ENCODE measurements around the gene MROH2A. TPM values are rescaled to one million over a fixed set of nuclear protein-coding genes. Genes with fewer than 3 reads are reported as not detected.

MROH2A gene
- total and polyA plus RNA-seq, 5 donors, result not detected

DNA sequence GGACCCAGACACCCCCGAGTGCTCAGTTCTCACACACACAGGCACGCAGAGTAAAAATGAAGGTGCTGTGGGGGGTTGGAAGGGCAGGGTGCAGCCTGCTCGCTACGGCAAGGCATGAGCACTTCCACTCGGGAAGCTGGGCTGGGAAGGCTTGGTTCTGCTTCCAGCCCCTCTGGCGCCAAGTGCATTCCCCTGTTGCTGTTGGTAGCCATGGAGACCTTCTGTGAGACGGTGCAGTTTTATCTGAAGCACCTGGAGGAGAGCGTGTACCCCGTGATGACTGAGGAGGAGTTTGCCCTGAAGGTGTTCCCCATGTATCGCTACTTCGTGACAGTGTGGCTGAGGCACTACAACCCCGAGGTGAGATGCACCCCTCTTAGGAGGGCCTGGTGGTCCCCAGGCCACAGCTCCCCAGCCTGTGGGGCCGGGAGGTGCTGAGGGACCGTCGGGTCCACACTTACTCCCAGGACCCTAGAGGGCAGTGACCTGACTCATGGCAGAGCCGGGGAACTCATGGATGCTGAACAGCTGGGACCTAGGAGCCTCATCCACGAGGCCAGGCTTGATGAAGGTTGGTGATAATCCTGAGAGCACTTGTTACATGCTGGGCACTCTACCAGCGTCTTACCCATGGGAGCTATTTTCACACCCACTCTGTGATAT, 15.5 kb downstream of the MROH2A start:
- intact Hi-C loops (cut with DNase I), result no loop called here
- DNase-seq (no peak), ATAC-seq (no peak)
- no peak overlapping the region for H3K4me3 ChIP-seq (ENCODE audit: low read length)
- WGBS, result 73% methylated on average over 18 of the region's 18 CpGs
- H3K9me3 ChIP-seq (ENCODE audit: control insufficient read depth, low read length), result no peaks in the 10 kb centered on the region
- H3K27me3 ChIP-seq (ENCODE audit: control insufficient read depth, insufficient read depth), result no peaks in the 10 kb centered on the region
- no peaks in the 10 kb centered on the region for H3K4me1 ChIP-seq (ENCODE audit: control insufficient read depth, insufficient read depth, low read length)
- H3K27ac ChIP-seq (ENCODE audit: low read length), result no peak overlapping the region

DNA sequence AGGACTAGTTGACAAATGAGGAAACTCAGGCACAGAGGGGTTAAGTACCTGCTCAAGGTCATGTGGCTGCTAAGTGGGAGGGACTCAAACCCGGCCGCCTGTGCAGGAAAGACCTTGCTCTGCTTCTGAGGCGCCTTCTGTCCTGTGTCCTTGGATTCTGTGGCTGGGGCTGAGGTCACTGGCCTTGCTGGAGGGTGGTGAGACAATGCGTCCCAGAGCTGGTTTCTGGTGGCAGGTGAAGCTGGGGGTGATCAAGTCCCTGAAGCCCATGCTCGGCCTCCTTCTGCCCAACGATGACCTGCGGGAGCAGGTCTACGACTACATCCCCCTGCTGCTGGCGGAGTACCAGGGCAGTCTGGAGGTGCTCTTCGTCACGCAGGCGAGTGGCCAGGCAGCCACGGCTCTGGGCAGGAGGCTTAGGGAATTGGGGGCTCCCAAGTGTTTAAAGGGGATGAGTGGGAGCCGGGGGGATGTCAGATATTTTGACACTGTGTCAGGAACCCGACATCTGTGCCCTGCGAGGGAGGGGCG, 16.1 kb downstream of the MROH2A start:
- H3K4me3 ChIP-seq (ENCODE audit: low read length), result no peak overlapping the region
- H3K4me1 ChIP-seq (ENCODE audit: control insufficient read depth, insufficient read depth, low read length), result no peaks in the 10 kb centered on the region
- H3K9me3 ChIP-seq (ENCODE audit: control insufficient read depth, low read length), result no peaks in the 10 kb centered on the region
- DNase-seq, result no peak
- intact Hi-C loops (cut with DNase I), result no loop called here
- no peak overlapping the region for H3K27ac ChIP-seq (ENCODE audit: low read length)
- H3K27me3 ChIP-seq (ENCODE audit: control insufficient read depth, insufficient read depth), result no peaks in the 10 kb centered on the region
- no peak for ATAC-seq
- WGBS, result 74% methylated on average over 17 of the region's 17 CpGs

GRCh38 chr2:233795735-233796171, 17.6 kb downstream of the MROH2A start:
- Histone ChIP-seq H3K9me3 (ENCODE audit: control insufficient read depth, low read length) (no peaks in the 10 kb centered on the region), H3K27ac (ENCODE audit: low read length) (no peak overlapping the region), H3K27me3 (ENCODE audit: control insufficient read depth, insufficient read depth) (no peaks in the 10 kb centered on the region), H3K4me3 (ENCODE audit: low read length) (no peak overlapping the region), H3K4me1 (ENCODE audit: control insufficient read depth, insufficient read depth, low read length) (no peaks in the 10 kb centered on the region)
- DNase-seq (no peak), ATAC-seq (no peak)
- intact Hi-C loops (cut with DNase I), result no loop called here
- 91% methylated on average over 13 of the region's 13 CpGs for WGBS

- Histone ChIP-seq H3K27me3 (ENCODE audit: control insufficient read depth, insufficient read depth) (no peaks in the 10 kb centered on the region), H3K27ac (ENCODE audit: low read length) (no peak overlapping the region), H3K9me3 (ENCODE audit: control insufficient read depth, low read length) (no peaks in the 10 kb centered on the region), H3K4me3 (ENCODE audit: low read length) (no peak overlapping the region), H3K4me1 (ENCODE audit: control insufficient read depth, insufficient read depth, low read length) (no peaks in the 10 kb centered on the region)
- DNase-seq (no peak), ATAC-seq (no peak)
- 85% methylated on average over 9 of the region's 9 CpGs for WGBS
- intact Hi-C loops (cut with DNase I), result no loop called here
These were observed 18.1 kb downstream of the MROH2A start for GRCh38 chr2:233796254-233796653.

- H3K27ac ChIP-seq (ENCODE audit: low read length), result no peak overlapping the region
- 76% methylated on average over 14 of the region's 14 CpGs for WGBS
- H3K4me3 ChIP-seq (ENCODE audit: low read length), result no peak overlapping the region
- H3K27me3 ChIP-seq (ENCODE audit: control insufficient read depth, insufficient read depth), result no peaks in the 10 kb centered on the region
- DNase-seq, result no peak
- no peaks in the 10 kb centered on the region for H3K9me3 ChIP-seq (ENCODE audit: control insufficient read depth, low read length)
- intact Hi-C loops (cut with DNase I), result no loop called here
- no peak for ATAC-seq
- H3K4me1 ChIP-seq (ENCODE audit: control insufficient read depth, insufficient read depth, low read length), result no peaks in the 10 kb centered on the region
These were observed 20.4 kb downstream of the MROH2A start for GRCh38 chr2:233798335-233799086.

- H3K27ac ChIP-seq (ENCODE audit: low read length), result no peak overlapping the region
- WGBS, result 59% methylated on average over 7 of the region's 7 CpGs
These were observed 21.0 kb downstream of the MROH2A start for GRCh38 chr2:233799087-233799665.

DNA sequence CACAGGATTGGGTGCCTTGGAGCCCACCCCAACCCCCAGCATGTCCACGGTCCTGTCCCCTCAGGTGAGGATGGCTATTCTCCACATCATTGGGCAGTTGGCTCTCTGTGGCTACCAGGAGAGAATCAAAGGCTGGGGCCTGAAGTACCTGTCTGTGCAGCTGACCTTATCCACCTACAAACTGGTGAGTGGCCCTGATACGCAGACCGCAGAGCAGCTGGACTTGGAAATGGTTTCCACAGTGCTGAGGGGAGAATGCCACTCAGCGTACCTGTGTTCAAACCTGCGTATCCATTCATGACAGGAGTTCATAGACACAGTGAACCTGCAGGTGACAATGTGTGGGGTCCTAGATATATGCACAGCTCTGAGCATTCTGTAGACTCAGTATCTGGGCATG, 21.6 kb downstream of the MROH2A start:
- ATAC-seq (no peak), DNase-seq (no peak)
- intact Hi-C loops (cut with DNase I), result no loop called here
- 53% methylated on average over 5 of the region's 5 CpGs for WGBS
- H3K27me3 ChIP-seq (ENCODE audit: control insufficient read depth, insufficient read depth), result no peaks in the 10 kb centered on the region
- no peaks in the 10 kb centered on the region for H3K9me3 ChIP-seq (ENCODE audit: control insufficient read depth, low read length)
- H3K27ac ChIP-seq (ENCODE audit: low read length), result no peak overlapping the region
- no peaks in the 10 kb centered on the region for H3K4me1 ChIP-seq (ENCODE audit: control insufficient read depth, insufficient read depth, low read length)
- H3K4me3 ChIP-seq (ENCODE audit: low read length), result no peak overlapping the region

More at GRCh38 chr2:233799087-233799665, 21.0 kb downstream of the MROH2A start:
- H3K27me3 ChIP-seq (ENCODE audit: control insufficient read depth, insufficient read depth), result no peaks in the 10 kb centered on the region
- no peak for ATAC-seq
- H3K9me3 ChIP-seq (ENCODE audit: control insufficient read depth, low read length), result no peaks in the 10 kb centered on the region
- no peak overlapping the region for H3K4me3 ChIP-seq (ENCODE audit: low read length)
- intact Hi-C loops (cut with DNase I), result no loop called here
- peak in 1 of 3 donors; percentile 21 for DNase-seq
- H3K4me1 ChIP-seq (ENCODE audit: control insufficient read depth, insufficient read depth, low read length), result no peaks in the 10 kb centered on the region

GRCh38 chr2:233800208-233800607, 22.1 kb downstream of the MROH2A start:
- Histone ChIP-seq H3K9me3 (ENCODE audit: control insufficient read depth, low read length) (no peaks in the 10 kb centered on the region), H3K27me3 (ENCODE audit: control insufficient read depth, insufficient read depth) (no peaks in the 10 kb centered on the region), H3K4me3 (ENCODE audit: low read length) (no peak overlapping the region), H3K27ac (ENCODE audit: low read length) (no peak overlapping the region), H3K4me1 (ENCODE audit: control insufficient read depth, insufficient read depth, low read length) (no peaks in the 10 kb centered on the region)
- DNase-seq (peak in 1 of 3 donors; percentile 31), ATAC-seq (no peak)
- WGBS, result 78% methylated on average over 7 of the region's 7 CpGs
- intact Hi-C loops (cut with DNase I), result no loop called here

GRCh38 chr2:233801357-233802131, 23.4 kb downstream of the MROH2A start:
- H3K4me1 ChIP-seq (ENCODE audit: control insufficient read depth, insufficient read depth, low read length), result no peaks in the 10 kb centered on the region
- H3K27me3 ChIP-seq (ENCODE audit: control insufficient read depth, insufficient read depth), result no peaks in the 10 kb centered on the region
- intact Hi-C loops (cut with DNase I), result no loop called here
- ATAC-seq (no peak), DNase-seq (no peak)
- WGBS, result 75% methylated on average over 9 of the region's 9 CpGs
- H3K27ac ChIP-seq (ENCODE audit: low read length), result no peak overlapping the region
- no peaks in the 10 kb centered on the region for H3K9me3 ChIP-seq (ENCODE audit: control insufficient read depth, low read length)
- no peak overlapping the region for H3K4me3 ChIP-seq (ENCODE audit: low read length)

DNA sequence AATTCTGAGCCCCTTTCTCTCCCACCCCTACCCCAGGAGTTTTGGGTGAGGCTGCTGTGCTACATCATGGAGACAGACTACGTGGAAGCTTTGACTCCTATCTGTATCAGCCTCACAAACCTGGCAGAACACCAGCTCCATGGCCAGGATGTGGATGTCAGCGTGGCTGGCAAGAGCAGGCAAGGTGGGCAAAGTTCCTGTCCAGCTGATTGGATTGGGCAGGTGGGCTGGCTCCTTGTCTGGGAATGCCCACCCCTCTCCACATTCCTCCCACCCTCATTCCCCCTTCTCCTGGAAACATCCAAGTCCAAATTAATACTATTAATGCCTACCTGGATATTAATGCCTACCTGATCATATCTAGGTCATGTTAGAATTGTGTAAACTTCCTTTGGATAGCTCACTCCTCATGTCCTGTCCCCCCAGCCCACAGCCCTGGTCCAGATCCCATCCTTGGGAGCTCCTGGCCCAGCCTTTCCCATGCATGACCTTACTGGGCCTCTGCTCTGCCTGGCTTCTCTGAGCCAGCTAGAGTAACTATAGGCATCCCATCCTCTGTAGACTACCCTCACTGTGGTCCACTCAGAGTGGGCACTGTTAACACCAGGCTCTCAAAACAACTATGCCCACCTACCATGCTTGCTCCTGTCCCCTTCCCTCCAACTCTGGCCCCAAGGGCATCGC, 24.1 kb downstream of the MROH2A start:
- Histone ChIP-seq H3K27me3 (ENCODE audit: control insufficient read depth, insufficient read depth) (no peaks in the 10 kb centered on the region), H3K9me3 (ENCODE audit: control insufficient read depth, low read length) (no peaks in the 10 kb centered on the region), H3K4me3 (ENCODE audit: low read length) (no peak overlapping the region), H3K4me1 (ENCODE audit: control insufficient read depth, insufficient read depth, low read length) (no peaks in the 10 kb centered on the region), H3K27ac (ENCODE audit: low read length) (no peak overlapping the region)
- 62% methylated on average over 3 of the region's 3 CpGs for WGBS
- DNase-seq (peak in 1 of 3 donors; percentile 14), ATAC-seq (no peak)
- intact Hi-C loops (cut with DNase I), result no loop called here

All from right cardiac atrium (tissue), 5 donors.